ENCODE measurements around the gene MCL1. TPM values are rescaled to one million over a fixed set of nuclear protein-coding genes. Genes with fewer than 3 reads are reported as not detected.

The MCL1 gene
- total and polyA plus RNA-seq, 8 donors, result 69.2 to 163 (median 96.7) TPM

DNA sequence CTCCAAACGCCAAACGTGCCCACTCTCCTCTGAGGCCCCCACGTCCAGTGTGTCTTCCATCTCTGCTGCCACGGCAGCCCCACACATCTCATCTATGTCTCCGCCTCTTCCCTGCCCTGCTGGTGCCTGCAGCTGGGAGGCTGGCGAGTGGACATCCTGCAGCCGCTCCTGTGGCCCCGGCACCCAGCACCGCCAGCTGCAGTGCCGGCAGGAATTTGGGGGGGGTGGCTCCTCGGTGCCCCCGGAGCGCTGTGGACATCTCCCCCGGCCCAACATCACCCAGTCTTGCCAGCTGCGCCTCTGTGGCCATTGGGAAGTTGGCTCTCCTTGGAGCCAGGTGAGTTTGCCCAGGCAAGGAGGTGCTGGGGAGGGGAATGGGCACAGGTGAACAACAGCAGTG is 21.6 kb downstream of the MCL1 start:
- no peak for FAIRE-seq
- no peaks in the 10 kb centered on the region for H3K9me3 ChIP-seq
- peak in 1 of 6 donors; percentile 36 for DNase-seq
- intact Hi-C loops (cut with DNase I), result no loop called here
- TF ChIP-seq, protein P1, sequence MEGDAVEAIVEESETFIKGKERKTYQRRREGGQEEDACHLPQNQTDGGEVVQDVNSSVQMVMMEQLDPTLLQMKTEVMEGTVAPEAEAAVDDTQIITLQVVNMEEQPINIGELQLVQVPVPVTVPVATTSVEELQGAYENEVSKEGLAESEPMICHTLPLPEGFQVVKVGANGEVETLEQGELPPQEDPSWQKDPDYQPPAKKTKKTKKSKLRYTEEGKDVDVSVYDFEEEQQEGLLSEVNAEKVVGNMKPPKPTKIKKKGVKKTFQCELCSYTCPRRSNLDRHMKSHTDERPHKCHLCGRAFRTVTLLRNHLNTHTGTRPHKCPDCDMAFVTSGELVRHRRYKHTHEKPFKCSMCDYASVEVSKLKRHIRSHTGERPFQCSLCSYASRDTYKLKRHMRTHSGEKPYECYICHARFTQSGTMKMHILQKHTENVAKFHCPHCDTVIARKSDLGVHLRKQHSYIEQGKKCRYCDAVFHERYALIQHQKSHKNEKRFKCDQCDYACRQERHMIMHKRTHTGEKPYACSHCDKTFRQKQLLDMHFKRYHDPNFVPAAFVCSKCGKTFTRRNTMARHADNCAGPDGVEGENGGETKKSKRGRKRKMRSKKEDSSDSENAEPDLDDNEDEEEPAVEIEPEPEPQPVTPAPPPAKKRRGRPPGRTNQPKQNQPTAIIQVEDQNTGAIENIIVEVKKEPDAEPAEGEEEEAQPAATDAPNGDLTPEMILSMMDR (IDR thresholded peaks at IDR 0.05), result no peak
- no peaks in the 10 kb centered on the region for H3K36me3 ChIP-seq
- WGBS, 2 donors, result 79 to 83% methylated on average over 15 of the region's 15 CpGs
- H3K4me1 ChIP-seq, result peaks cover 14 to 23% (median 17%) of the 10 kb centered on the region in 3 donors
- H3K27ac ChIP-seq, result no peak overlapping the region
- H3K27me3 ChIP-seq, result no peaks in the 10 kb centered on the region
- peak overlapping the region in 1 of 4 donors; percentile 21 for H3K4me3 ChIP-seq
- ATAC-seq, result no peak

DNA sequence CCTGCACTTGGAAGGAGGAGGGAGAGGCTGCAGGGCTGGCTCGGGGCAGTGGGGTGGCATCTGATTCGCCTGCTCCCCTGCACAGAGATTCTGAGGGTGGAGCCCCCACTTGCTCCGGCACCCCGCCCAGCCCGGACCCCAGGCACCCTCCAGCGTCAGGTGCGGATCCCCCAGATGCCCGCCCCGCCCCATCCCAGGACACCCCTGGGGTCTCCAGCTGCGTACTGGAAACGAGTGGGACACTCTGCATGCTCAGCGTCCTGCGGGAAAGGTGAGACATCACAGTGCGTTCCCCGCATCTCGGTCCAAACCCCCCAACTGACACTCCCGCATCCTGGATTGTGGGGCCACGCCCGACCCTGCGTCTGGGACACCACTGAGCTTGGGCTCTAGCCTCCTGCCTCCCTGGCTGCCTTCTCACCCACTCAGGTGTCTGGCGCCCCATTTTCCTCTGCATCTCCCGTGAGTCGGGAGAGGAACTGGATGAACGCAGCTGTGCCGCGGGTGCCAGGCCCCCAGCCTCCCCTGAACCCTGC is 22.3 kb downstream of the MCL1 start:
- intact Hi-C loops (cut with DNase I), result no loop called here
- Histone ChIP-seq H3K4me1 (peaks cover 8 to 21% (median 10%) of the 10 kb centered on the region in 3 donors), H3K9me3 (no peaks in the 10 kb centered on the region), H3K36me3 (no peaks in the 10 kb centered on the region), H3K27me3 (no peaks in the 10 kb centered on the region), H3K27ac (no peak overlapping the region), H3K4me3 (no peak overlapping the region)
- WGBS, 2 donors, result 89 to 95% methylated on average over 21 to 26 of the region's 26 CpGs
- peak in 2 of 6 donors; percentile 44 to 77 for DNase-seq
- no peak for ATAC-seq
- no peak for FAIRE-seq
- TF ChIP-seq, protein P1 (IDR thresholded peaks at IDR 0.05), result no peak

DNA sequence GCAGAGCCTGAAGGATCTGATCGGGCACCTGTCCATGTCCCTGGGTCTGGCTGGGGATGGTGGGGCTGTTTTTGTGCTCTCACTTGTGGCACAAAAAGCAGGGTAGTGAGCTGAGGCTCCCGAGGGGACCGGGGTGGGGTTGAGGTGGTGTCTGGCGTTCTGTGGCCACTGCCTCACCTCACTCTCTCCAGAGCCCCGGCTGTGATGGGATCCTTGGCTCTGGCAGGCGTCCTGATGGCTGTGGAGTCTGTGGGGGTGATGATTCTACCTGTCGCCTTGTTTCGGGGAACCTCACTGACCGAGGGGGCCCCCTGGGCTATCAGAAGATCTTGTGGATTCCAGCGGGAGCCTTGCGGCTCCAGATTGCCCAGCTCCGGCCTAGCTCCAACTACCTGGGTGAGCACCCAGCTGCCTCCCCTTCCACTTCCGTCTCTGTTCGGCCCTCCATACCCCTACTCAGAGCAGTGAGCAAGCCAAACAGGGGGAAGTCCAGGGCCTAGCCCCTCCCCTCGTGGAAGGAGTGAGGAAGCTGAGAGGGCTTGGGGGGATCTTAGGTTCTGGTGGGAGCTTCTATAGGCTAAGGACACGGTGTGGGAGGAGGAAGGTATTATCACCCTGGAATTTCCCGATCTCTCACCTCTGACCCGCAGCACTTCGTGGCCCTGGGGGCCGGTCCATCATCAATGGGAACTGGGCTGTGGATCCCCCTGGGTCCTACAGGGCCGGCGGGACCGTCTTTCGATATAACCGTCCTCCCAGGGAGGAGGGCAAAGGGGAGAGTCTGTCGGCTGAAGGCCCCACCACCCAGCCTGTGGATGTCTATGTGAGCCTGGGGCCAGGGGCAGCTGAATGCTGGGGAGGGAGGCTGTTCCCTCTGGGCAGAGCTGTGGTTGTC is 23.2 kb downstream of the MCL1 start:
- FAIRE-seq, result no peak
- no peak for ATAC-seq
- H3K36me3 ChIP-seq, result no peaks in the 10 kb centered on the region
- H3K4me1 ChIP-seq, result peaks cover 8 to 21% (median 9%) of the 10 kb centered on the region in 3 donors
- WGBS, 2 donors, result 85 to 86% methylated on average over 26 of the region's 26 CpGs
- TF ChIP-seq, protein P1 (IDR thresholded peaks at IDR 0.05), result no peak
- H3K9me3 ChIP-seq, result no peaks in the 10 kb centered on the region
- DNase-seq, result peak in 1 of 6 donors; percentile 27
- H3K4me3 ChIP-seq, result no peak overlapping the region
- H3K27ac ChIP-seq, result no peak overlapping the region
- intact Hi-C loops (cut with DNase I), result no loop called here
- no peaks in the 10 kb centered on the region for H3K27me3 ChIP-seq

DNA sequence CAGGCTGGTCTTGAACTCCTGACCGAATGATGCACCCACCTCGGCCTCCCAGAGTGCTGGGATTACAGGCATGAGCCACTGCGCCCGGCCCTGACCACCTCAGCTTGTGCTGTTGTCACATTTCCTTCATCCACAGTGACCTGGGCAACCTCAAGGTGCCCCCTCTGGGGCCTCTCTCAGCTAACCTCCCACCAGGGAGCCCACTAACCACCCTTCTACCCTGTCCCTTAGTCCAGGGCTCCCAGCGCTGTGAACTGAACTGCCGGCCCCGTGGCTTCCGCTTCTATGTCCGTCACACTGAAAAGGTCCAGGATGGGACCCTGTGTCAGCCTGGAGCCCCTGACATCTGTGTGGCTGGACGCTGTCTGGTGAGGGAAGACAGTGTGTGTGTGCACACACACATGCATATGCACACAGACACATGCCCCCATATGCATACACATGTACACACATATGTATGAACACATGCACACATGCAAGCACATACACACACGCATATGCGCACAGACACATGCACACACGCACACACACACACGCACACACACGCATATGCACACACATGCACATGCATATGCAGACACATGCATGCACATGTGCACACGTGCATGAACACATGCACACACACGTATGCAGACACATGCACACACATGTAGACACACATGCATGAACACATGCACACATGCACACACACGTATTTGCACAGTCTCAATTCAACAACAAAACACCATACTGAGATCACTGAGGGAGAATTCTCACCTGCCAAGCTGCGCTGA is 24.0 kb downstream of the MCL1 start:
- Histone ChIP-seq H3K4me1 (peaks cover 4 to 17% (median 5%) of the 10 kb centered on the region in 3 donors), H3K36me3 (no peaks in the 10 kb centered on the region), H3K9me3 (no peaks in the 10 kb centered on the region), H3K27ac (no peak overlapping the region), H3K4me3 (no peak overlapping the region), H3K27me3 (no peaks in the 10 kb centered on the region)
- ATAC-seq (no peak), FAIRE-seq (no peak), DNase-seq (peak in 1 of 6 donors; percentile 14)
- 81 to 90% methylated on average over 19 of the region's 19 CpGs for WGBS, 2 donors
- TF ChIP-seq, protein P1 (IDR thresholded peaks at IDR 0.05), result no peak
- intact Hi-C loops (cut with DNase I), result no loop called here

Data from pancreas (tissue), 10 donors.